Fibroblast of lung (primary cell): Measurements from ENCODE around the gene JPH2.

Experiments
- EZH2 ChIP-seq: IDR thresholded peaks from 2 replicates; pipeline ENCODE4 v1.5.1; 2012; ENCODE audit warnings: low read length, control low read depth, mild to moderate bottlenecking; ENCODE audit errors: missing control alignments
- TF ChIP-seq, protein P1 (sequence below), 2 donors: IDR thresholded peaks in 1 of 2; conservative IDR thresholded peaks in 1 of 2; 1 replicate in 1 of 2; 2 replicates in 1 of 2; pipeline ENCODE4 v1.5.1; 2011 to 2012; ENCODE audit warnings: low read length in 2 of 2, control low read depth in 1 of 2, inconsistent platforms in 1 of 2, low read depth in 1 of 2, mild to moderate bottlenecking in 1 of 2

DNA sequence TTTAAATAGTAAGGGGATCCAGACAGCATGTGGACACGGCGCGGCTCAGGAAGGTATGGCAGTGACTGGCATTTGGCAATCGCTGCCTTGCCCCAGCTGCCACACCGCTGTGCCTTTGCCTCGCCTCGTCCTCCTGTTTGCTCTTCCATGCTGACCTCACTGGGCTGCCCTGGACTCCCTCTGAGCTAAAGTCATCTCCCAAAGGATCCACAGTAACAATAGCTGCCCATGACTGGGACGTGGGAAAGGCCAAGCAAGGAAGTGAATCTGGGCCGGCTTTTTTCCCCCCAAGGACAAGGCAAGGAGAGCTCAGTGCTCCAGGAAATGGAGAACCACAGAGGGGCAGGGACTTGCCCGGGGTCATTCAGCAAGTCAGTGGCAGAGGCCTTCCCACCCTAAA, 48.1 kb downstream of the JPH2 start:
- TF ChIP-seq, protein P1, sequence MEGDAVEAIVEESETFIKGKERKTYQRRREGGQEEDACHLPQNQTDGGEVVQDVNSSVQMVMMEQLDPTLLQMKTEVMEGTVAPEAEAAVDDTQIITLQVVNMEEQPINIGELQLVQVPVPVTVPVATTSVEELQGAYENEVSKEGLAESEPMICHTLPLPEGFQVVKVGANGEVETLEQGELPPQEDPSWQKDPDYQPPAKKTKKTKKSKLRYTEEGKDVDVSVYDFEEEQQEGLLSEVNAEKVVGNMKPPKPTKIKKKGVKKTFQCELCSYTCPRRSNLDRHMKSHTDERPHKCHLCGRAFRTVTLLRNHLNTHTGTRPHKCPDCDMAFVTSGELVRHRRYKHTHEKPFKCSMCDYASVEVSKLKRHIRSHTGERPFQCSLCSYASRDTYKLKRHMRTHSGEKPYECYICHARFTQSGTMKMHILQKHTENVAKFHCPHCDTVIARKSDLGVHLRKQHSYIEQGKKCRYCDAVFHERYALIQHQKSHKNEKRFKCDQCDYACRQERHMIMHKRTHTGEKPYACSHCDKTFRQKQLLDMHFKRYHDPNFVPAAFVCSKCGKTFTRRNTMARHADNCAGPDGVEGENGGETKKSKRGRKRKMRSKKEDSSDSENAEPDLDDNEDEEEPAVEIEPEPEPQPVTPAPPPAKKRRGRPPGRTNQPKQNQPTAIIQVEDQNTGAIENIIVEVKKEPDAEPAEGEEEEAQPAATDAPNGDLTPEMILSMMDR (conservative IDR thresholded peaks at IDR 0.05 in 1 of 2, IDR thresholded peaks at IDR 0.05 in 1 of 2; ENCODE audit: low read depth in 1 of 2, low read length in 2 of 2): no peak
- no peak for TF ChIP-seq EZH2
